GM23338 (cell line): Measurements from ENCODE around the gene BRI3. TPM values are rescaled to one million over a fixed set of nuclear protein-coding genes. Genes with fewer than 3 reads are reported as not detected.

Experiments
- ATAC-seq: fragments of 200-7000 bp; cut with Tn5 transposase; 3 replicates; pipeline ENCODE4 v1.9.1; 2020
- DNase-seq: peaks from one replicate; pipeline ENCODE4 v3.0.0-alpha.2; 2015; ENCODE audit warnings: low spot score
- H2AFZ ChIP-seq: fragments of 200-600 bp; sonication (generic); 2 replicates; pipeline ENCODE4 v1.8.0; 2016; ENCODE audit warnings: antibody characterized with exemption, mild to moderate bottlenecking, moderate library complexity
- H3F3A ChIP-seq: fragments of 200-600 bp; sonication (generic); replicated peaks from 2 replicates; pipeline ENCODE4 v1.8.0; 2017; ENCODE audit warnings: antibody characterized with exemption, mixed run types, low read depth
- H3K27ac ChIP-seq: fragments of 200-600 bp; sonication (generic); 2 replicates; pipeline ENCODE4 v1.6.1; 2016; ENCODE audit warnings: low read depth
- H3K27me3 ChIP-seq: fragments of 200-600 bp; sonication (generic); 2 replicates; pipeline ENCODE4 v1.8.0; 2016; ENCODE audit warnings: mild to moderate bottlenecking, mixed run types, moderate library complexity; ENCODE audit not compliant: insufficient read depth
- H3K36me3 ChIP-seq: fragments of 200-600 bp; sonication (generic); 2 replicates; pipeline ENCODE4 v1.8.0; 2016; ENCODE audit warnings: mild to moderate bottlenecking; ENCODE audit not compliant: insufficient read depth
- H3K4me1 ChIP-seq: fragments of 200-600 bp; sonication (generic); 2 replicates; pipeline ENCODE4 v1.8.0; 2016; ENCODE audit warnings: mild to moderate bottlenecking, moderate library complexity; ENCODE audit not compliant: insufficient read depth
- H3K4me2 ChIP-seq: fragments of 200-600 bp; sonication (generic); 2 replicates; pipeline ENCODE4 v1.7.1; 2017; ENCODE audit warnings: mixed run types
- H3K4me3 ChIP-seq: fragments of 200-600 bp; sonication (generic); 2 replicates; pipeline ENCODE4 v1.6.1; 2016; ENCODE audit warnings: mixed run types
- H3K79me2 ChIP-seq: fragments of 200-600 bp; sonication (generic); replicated peaks from 2 replicates; pipeline ENCODE4 v1.8.0; 2017; ENCODE audit warnings: mild to moderate bottlenecking; ENCODE audit not compliant: insufficient read depth
- H3K9me2 ChIP-seq: fragments of 200-600 bp; sonication (generic); 2 replicates; pipeline ENCODE4 v1.8.0; 2017; ENCODE audit not compliant: insufficient read depth
- H4K20me1 ChIP-seq: fragments of 200-600 bp; sonication (generic); replicated peaks from 2 replicates; pipeline ENCODE4 v1.8.0; 2017; ENCODE audit warnings: mild to moderate bottlenecking; ENCODE audit not compliant: insufficient read depth
- H3K27ac Mint-ChIP-seq: 2 replicates; pipeline ENCODE4 v1.8.0; 2020; ENCODE audit warnings: inconsistent platforms, mild to moderate bottlenecking, moderate library complexity, mixed read lengths
- H3K27me3 Mint-ChIP-seq: 3 replicates; pipeline ENCODE4 v1.8.0; 2022; ENCODE audit warnings: low read depth, mild to moderate bottlenecking, moderate library complexity, mixed read lengths, inconsistent platforms; ENCODE audit not compliant: insufficient read depth, poor library complexity
- H3K36me3 Mint-ChIP-seq: 3 replicates; pipeline ENCODE4 v1.8.0; 2021; ENCODE audit warnings: low read depth, mild to moderate bottlenecking, inconsistent platforms, moderate library complexity, mixed read lengths
- H3K4me1 Mint-ChIP-seq: 3 replicates; pipeline ENCODE4 v1.8.0; 2020; ENCODE audit warnings: mild to moderate bottlenecking, inconsistent platforms, mixed read lengths
- H3K4me3 Mint-ChIP-seq: 3 replicates; pipeline ENCODE4 v1.8.0; 2021; ENCODE audit warnings: moderate library complexity, mild to moderate bottlenecking, inconsistent platforms, mixed read lengths
- H3K9me3 Mint-ChIP-seq: 3 replicates; pipeline ENCODE4 v1.8.0; 2020; ENCODE audit warnings: moderate library complexity, mild to moderate bottlenecking, inconsistent platforms, mixed read lengths
- CREB1 ChIP-seq: fragments of 250-450 bp; sonication (Bioruptor Pico); IDR thresholded peaks from 2 replicates; pipeline ENCODE4 v1.5.0; 2020; ENCODE audit warnings: low read depth, mild to moderate bottlenecking, moderate library complexity
- ETS1 ChIP-seq: IDR thresholded peaks from 2 replicates; pipeline ENCODE4 v1.6.1; 2016; ENCODE audit warnings: antibody characterized with exemption
- EZH2 ChIP-seq: fragments of 200-600 bp; sonication (generic); IDR thresholded peaks from one replicate; pipeline ENCODE4 v1.8.0; 2017; ENCODE audit warnings: antibody characterized with exemption, mild to moderate bottlenecking, low read depth; ENCODE audit not compliant: unreplicated experiment
- EZH2phosphoT487 ChIP-seq: fragments of 200-600 bp; sonication (generic); IDR thresholded peaks from one replicate; pipeline ENCODE4 v1.8.1; 2018; ENCODE audit warnings: antibody characterized with exemption; ENCODE audit not compliant: unreplicated experiment
- JUNB ChIP-seq: IDR thresholded peaks from one replicate; pipeline ENCODE4 v1.6.1; 2016; ENCODE audit warnings: antibody characterized with exemption; ENCODE audit not compliant: unreplicated experiment
- NANOG ChIP-seq: IDR thresholded peaks from 2 replicates; pipeline ENCODE4 v1.6.1; 2016; ENCODE audit warnings: antibody characterized with exemption, borderline replicate concordance
- REST ChIP-seq: IDR thresholded peaks from one replicate; pipeline ENCODE4 v1.6.1; 2018; ENCODE audit warnings: antibody characterized with exemption; ENCODE audit not compliant: unreplicated experiment
- STAT1 ChIP-seq: IDR thresholded peaks from one replicate; pipeline ENCODE4 v1.6.1; 2016; ENCODE audit warnings: antibody characterized with exemption; ENCODE audit not compliant: unreplicated experiment
- ZNF114 ChIP-seq: fragments of 250-450 bp; sonication (Bioruptor Pico); IDR thresholded peaks from 2 replicates; pipeline ENCODE4 v1.5.0; 2020; ENCODE audit warnings: mild to moderate bottlenecking, moderate library complexity
- ZNF331 ChIP-seq: fragments of 250-450 bp; sonication (Bioruptor Pico); IDR thresholded peaks from 2 replicates; pipeline ENCODE4 v1.5.0; 2020; ENCODE audit warnings: low read depth, mild to moderate bottlenecking, moderate library complexity
- ZNF462 ChIP-seq: fragments of 250-450 bp; sonication (Bioruptor Pico); IDR thresholded peaks from 2 replicates; pipeline ENCODE4 v1.5.0; 2020; ENCODE audit warnings: mild to moderate bottlenecking, moderate library complexity
- polyA plus RNA-seq: library from polyadenylated mRNA; unstranded; fragments of >200 nt; fragmentation: Nextera tagmentation; extraction: Ambion mirVana; gene quantifications from 2 replicates; pipeline ENCODE4 v1.2.1, GENCODE V29; 2016
- total RNA-seq: library from RNA; depleted of rRNA; stranded (reverse); fragments of >200 nt; shearing (Covaris generic); gene quantifications from 2 replicates; pipeline ENCODE4 v1.2.3, GENCODE V29; 2014

BRI3 gene
- total and polyA plus RNA-seq, 2 experiments from 2014 or later = 21.7 to 66.1 TPM

GRCh38 chr7:98235901-98236300 is 45.6 kb upstream of the BRI3 start:
- no peak for DNase-seq
- no peaks in the 10 kb centered on the region for H3K4me1 Mint-ChIP-seq
- no peaks in the 10 kb centered on the region for H3K36me3 ChIP-seq
- TF ChIP-seq ZNF462 (CRISPR knock-in tag) (no peak), EZH2 (no peak), ETS1 (no peak), STAT1 (no peak), REST (no peak), ZNF114 (no peak), EZH2phosphoT487 (no peak), ZNF331 (CRISPR knock-in tag) (no peak), NANOG (no peak), CREB1 (CRISPR knock-in tag) (no peak), JUNB (no peak)
- H3K4me2 ChIP-seq = no peak overlapping the region
- H3K4me3 ChIP-seq = no peak overlapping the region
- H3K27ac Mint-ChIP-seq = no peak overlapping the region
- H3K27me3 Mint-ChIP-seq = peaks cover 7% of the 10 kb centered on the region
- no peaks in the 10 kb centered on the region for H4K20me1 ChIP-seq
- H3K4me3 Mint-ChIP-seq = no peak overlapping the region
- no peaks in the 10 kb centered on the region for H3F3A ChIP-seq
- H3K36me3 Mint-ChIP-seq = no peaks in the 10 kb centered on the region
- ATAC-seq = no peak
- no peaks in the 10 kb centered on the region for H3K27me3 ChIP-seq
- no peaks in the 10 kb centered on the region for H3K79me2 ChIP-seq
- no peaks in the 10 kb centered on the region for H3K4me1 ChIP-seq
- no peak overlapping the region for H2AFZ ChIP-seq
- H3K27ac ChIP-seq = no peak overlapping the region
- H3K9me2 ChIP-seq = no peaks in the 10 kb centered on the region
- no peaks in the 10 kb centered on the region for H3K9me3 Mint-ChIP-seq
